B cell (primary cell): ENCODE measurements around the gene WDR6. TPM values are rescaled to one million over a fixed set of nuclear protein-coding genes. Genes with fewer than 3 reads are reported as not detected.

Source experiments
- ATAC-seq: fragments of 200-7000 bp; cut with Tn5 transposase; one replicate; pipeline ENCODE4 v1.10.0; 2021; ENCODE audit warnings: low read depth, mild to moderate bottlenecking, moderate number of reproducible peaks, moderate library complexity
- CTCF ChIA-PET: fragments of 350-600 bp; sonication (Branson Sonifier 250); formaldehyde crosslinking; loops from one replicate; lab custom pipeline; 2021; ENCODE audit warnings: antibody characterized with exemption, inconsistent platforms; lab: Charles Lee
- POLR2A ChIA-PET: fragments of 350-600 bp; sonication (Branson Sonifier 250); formaldehyde crosslinking; loops from one replicate; lab custom pipeline; 2021; ENCODE audit warnings: antibody characterized with exemption; lab: Charles Lee
- DNase-seq: peaks from one replicate; pipeline ENCODE4 v3.0.0; 2013
- H2AFZ ChIP-seq: 2 replicates; pipeline ENCODE4 v1.6.1; 2012; ENCODE audit warnings: mild to moderate bottlenecking, low read depth, low read length; ENCODE audit not compliant: insufficient read depth, poor library complexity, severe bottlenecking
- H3K27ac ChIP-seq, 2 donors: 1 replicate in 1 of 2; 2 replicates in 1 of 2; pipeline ENCODE4 v1.5.1; 2012 to 2013; ENCODE audit warnings: low read length in 2 of 2, mild to moderate bottlenecking in 2 of 2, moderate library complexity in 1 of 2
- H3K27me3 ChIP-seq, 4 experiments: fragments of 200-600 bp in 1 of 4; sonication (generic) in 1 of 4; replicated peaks in 1 of 4; 1 replicate in 2 of 4; 2 replicates in 2 of 4; pipeline versions ENCODE4 v1.6.1 to v1.7.0; 2013 to 2016; ENCODE audit warnings: low read length in 3 of 4, mild to moderate bottlenecking in 2 of 4, mixed read lengths in 1 of 4, moderate library complexity in 1 of 4; ENCODE audit not compliant: insufficient read depth in 4 of 4, control insufficient read depth in 3 of 4; ENCODE audit errors: control extremely low read depth in 1 of 4
- H3K36me3 ChIP-seq, 2 experiments: replicated peaks in 1 of 2; 1 replicate in 1 of 2; 2 replicates in 1 of 2; pipeline versions ENCODE4 v1.6.1 to v1.7.1; 2013; ENCODE audit warnings: low read length in 1 of 2; ENCODE audit not compliant: insufficient read depth in 2 of 2, control insufficient read depth in 1 of 2; ENCODE audit errors: control extremely low read depth in 1 of 2, extremely low read depth in 1 of 2
- H3K4me1 ChIP-seq, 2 donors: fragments of 200-600 bp in 1 of 2; sonication (generic) in 1 of 2; 1 replicate in 1 of 2; 2 replicates in 1 of 2; pipeline versions ENCODE4 v1.5.1 to v1.6.1; 2013 to 2017; ENCODE audit warnings: low read length in 2 of 2; ENCODE audit not compliant: control insufficient read depth in 2 of 2, insufficient read depth in 2 of 2
- H3K4me2 ChIP-seq: replicated peaks from 2 replicates; pipeline ENCODE3; 2012; ENCODE audit warnings: mild to moderate bottlenecking, low read depth, low read length; ENCODE audit not compliant: poor library complexity, severe bottlenecking
- H3K4me3 ChIP-seq, 5 experiments: fragments of 200-600 bp in 1 of 5; sonication (generic) in 1 of 5; 1 replicate in 3 of 5; 2 replicates in 2 of 5; pipeline versions ENCODE4 v1.5.1 to v1.7.0; 2011 to 2016; ENCODE audit warnings: low read length in 4 of 5, mild to moderate bottlenecking in 4 of 5, low read depth in 2 of 5, control low read depth in 1 of 5, moderate library complexity in 1 of 5; ENCODE audit not compliant: insufficient read depth in 1 of 5; ENCODE audit errors: control extremely low read depth in 1 of 5, extremely low read depth in 1 of 5
- H3K79me2 ChIP-seq: fragments of 200-600 bp; sonication (generic); one replicate; pipeline ENCODE4 v1.6.0; 2016; ENCODE audit warnings: low read length; ENCODE audit not compliant: control insufficient read depth, insufficient read depth
- H3K9ac ChIP-seq: fragments of 200-600 bp; sonication (generic); 2 replicates; pipeline ENCODE4 v1.6.1; 2017; ENCODE audit warnings: mild to moderate bottlenecking, low read length, moderate library complexity
- H3K9me3 ChIP-seq, 3 donors: one replicate each; pipeline versions ENCODE4 v1.6.1 to v1.7.1; 2013; ENCODE audit warnings: low read length in 2 of 3; ENCODE audit not compliant: control insufficient read depth in 2 of 3, insufficient read depth in 1 of 3; ENCODE audit errors: control extremely low read depth in 1 of 3
- H4K20me1 ChIP-seq: 2 replicates; pipeline ENCODE4 v1.6.0; 2012; ENCODE audit warnings: mild to moderate bottlenecking, low read length; ENCODE audit not compliant: insufficient read depth, control insufficient read depth, poor library complexity, severe bottlenecking
- H3K27ac Mint-ChIP-seq: one replicate; pipeline ENCODE4 v1.8.0; 2021; ENCODE audit warnings: mixed read lengths
- H3K27me3 Mint-ChIP-seq: one replicate; pipeline ENCODE4 v1.8.0; 2021; ENCODE audit warnings: mixed read lengths
- H3K4me1 Mint-ChIP-seq: one replicate; pipeline ENCODE4 v1.8.0; 2021; ENCODE audit warnings: mixed read lengths
- H3K4me3 Mint-ChIP-seq: one replicate; pipeline ENCODE4 v1.8.0; 2021; ENCODE audit warnings: mixed read lengths
- H3K9me3 Mint-ChIP-seq: one replicate; pipeline ENCODE4 v1.8.0; 2022; ENCODE audit warnings: mixed read lengths; ENCODE audit not compliant: insufficient read depth
- EZH2 ChIP-seq: IDR thresholded peaks from 2 replicates; pipeline ENCODE4 v1.6.1; 2012; ENCODE audit warnings: borderline replicate concordance, low read depth, mild to moderate bottlenecking, moderate library complexity, low read length; ENCODE audit not compliant: insufficient read depth, poor library complexity, severe bottlenecking
- WGBS: methylation state at CpG from one replicate; pipeline ENCODE4 v1.1.5; 2013; ENCODE audit warnings: missing lambda C conversion rate; ENCODE audit not compliant: insufficient coverage; 5-methylcytosine and 5-hydroxymethylcytosine counted together
- intact Hi-C: fragments of 100-400 bp; cut with micrococcal nuclease; formaldehyde crosslinking; loops from one replicate; pipeline ENCODE4 v1.10.0; 2022
- polyA plus RNA-seq: library from polyadenylated mRNA; depleted of rRNA; stranded (reverse); fragments of >200 nt; gene quantifications from 2 replicates; pipeline ENCODE4 v1.2.3, GENCODE V29; 2012
- total RNA-seq, 2 donors: library from RNA; stranded (reverse); fragments of 120-200 nt in 1 of 2; gene quantifications; 1 replicate in 1 of 2; 2 replicates in 1 of 2; pipeline versions ENCODE4 v1.2.3 to v1.2.4, GENCODE V29; 2013 to 2022
- TF ChIP-seq, protein P1 (sequence below): fragments of 200-600 bp; IDR thresholded peaks from one replicate; pipeline ENCODE4 v1.8.0; 2022; ENCODE audit warnings: antibody characterized with exemption, mild to moderate bottlenecking

The WDR6 gene
- total and polyA plus RNA-seq, 2 donors (not counting 1 experiment from before 2014, with no cell fraction given) = 287 to 317 TPM

- no peaks in the 10 kb centered on the region for H4K20me1 ChIP-seq
- WGBS = 100% methylated on average over 2 of the region's 2 CpGs
- no peak overlapping the region for H3K4me2 ChIP-seq
- peaks cover 18 to 70% of the 10 kb centered on the region in 2 experiments for H3K36me3 ChIP-seq
- intact Hi-C loops = no loop called here
- TF ChIP-seq, protein P1, sequence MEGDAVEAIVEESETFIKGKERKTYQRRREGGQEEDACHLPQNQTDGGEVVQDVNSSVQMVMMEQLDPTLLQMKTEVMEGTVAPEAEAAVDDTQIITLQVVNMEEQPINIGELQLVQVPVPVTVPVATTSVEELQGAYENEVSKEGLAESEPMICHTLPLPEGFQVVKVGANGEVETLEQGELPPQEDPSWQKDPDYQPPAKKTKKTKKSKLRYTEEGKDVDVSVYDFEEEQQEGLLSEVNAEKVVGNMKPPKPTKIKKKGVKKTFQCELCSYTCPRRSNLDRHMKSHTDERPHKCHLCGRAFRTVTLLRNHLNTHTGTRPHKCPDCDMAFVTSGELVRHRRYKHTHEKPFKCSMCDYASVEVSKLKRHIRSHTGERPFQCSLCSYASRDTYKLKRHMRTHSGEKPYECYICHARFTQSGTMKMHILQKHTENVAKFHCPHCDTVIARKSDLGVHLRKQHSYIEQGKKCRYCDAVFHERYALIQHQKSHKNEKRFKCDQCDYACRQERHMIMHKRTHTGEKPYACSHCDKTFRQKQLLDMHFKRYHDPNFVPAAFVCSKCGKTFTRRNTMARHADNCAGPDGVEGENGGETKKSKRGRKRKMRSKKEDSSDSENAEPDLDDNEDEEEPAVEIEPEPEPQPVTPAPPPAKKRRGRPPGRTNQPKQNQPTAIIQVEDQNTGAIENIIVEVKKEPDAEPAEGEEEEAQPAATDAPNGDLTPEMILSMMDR = no peak
- no peak for TF ChIP-seq EZH2
- ChIA-PET CTCF (no interaction called here), POLR2A (no interaction called here)
- Mint-ChIP-seq H3K27me3 (no peaks in the 10 kb centered on the region), H3K4me1 (peaks cover 4% of the 10 kb centered on the region), H3K9me3 (no peaks in the 10 kb centered on the region), H3K4me3 (no peak overlapping the region), H3K27ac (no peak overlapping the region)
- H3K79me2 ChIP-seq = peaks cover 22% of the 10 kb centered on the region
- H3K4me3 ChIP-seq = no peak overlapping the region
- H3K9me3 ChIP-seq = no peaks in the 10 kb centered on the region
- no peak overlapping the region for H2AFZ ChIP-seq
- H3K27me3 ChIP-seq = no peaks in the 10 kb centered on the region
- no peak overlapping the region for H3K9ac ChIP-seq
- H3K4me1 ChIP-seq = peaks cover under 1% of the 10 kb centered on the region in 2 donors
- DNase-seq = no peak
- ATAC-seq = no peak
- no peak overlapping the region for H3K27ac ChIP-seq
Measured at GRCh38 chr3:49034650-49035049, 27.5 kb downstream of the WDR6 start.

DNA sequence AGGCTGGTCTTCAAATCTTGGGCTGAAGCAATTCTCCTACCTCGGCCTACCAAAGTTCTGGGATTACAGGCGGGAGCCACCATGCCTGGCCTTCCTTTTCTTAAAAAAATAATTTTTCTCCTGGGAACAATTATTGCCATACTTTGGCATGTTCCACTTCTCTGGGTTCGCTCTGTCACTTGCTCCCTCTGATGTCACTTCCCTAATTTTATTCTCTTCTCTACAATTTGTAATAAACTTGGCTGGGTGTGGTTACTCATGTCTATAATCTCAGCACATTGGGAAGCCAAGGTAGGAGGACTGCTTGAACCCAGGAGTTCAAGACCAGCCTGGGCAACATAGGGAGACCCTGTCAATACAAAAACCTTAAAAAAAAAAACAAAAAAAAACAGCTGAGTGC is 28.1 kb downstream of the WDR6 start:
- H3K36me3 ChIP-seq = peaks cover 21 to 67% of the 10 kb centered on the region in 2 experiments
- H3K4me2 ChIP-seq = no peak overlapping the region
- Mint-ChIP-seq H3K27ac (no peak overlapping the region), H3K27me3 (no peaks in the 10 kb centered on the region), H3K9me3 (no peaks in the 10 kb centered on the region), H3K4me1 (peaks cover 2% of the 10 kb centered on the region), H3K4me3 (no peak overlapping the region)
- H2AFZ ChIP-seq = no peak overlapping the region
- no peaks in the 10 kb centered on the region for H3K4me1 ChIP-seq
- ChIA-PET POLR2A (no interaction called here), CTCF (no interaction called here)
- DNase-seq = no peak
- H3K9ac ChIP-seq = no peak overlapping the region
- no peak for ATAC-seq
- TF ChIP-seq, protein P1 = no peak
- TF ChIP-seq EZH2 = no peak
- intact Hi-C loops = no loop called here
- no peaks in the 10 kb centered on the region for H3K9me3 ChIP-seq
- no peaks in the 10 kb centered on the region for H3K27me3 ChIP-seq
- H3K4me3 ChIP-seq = no peak overlapping the region
- peaks cover 22% of the 10 kb centered on the region for H3K79me2 ChIP-seq
- no peaks in the 10 kb centered on the region for H4K20me1 ChIP-seq
- WGBS = 100% methylated on average over 2 of the region's 3 CpGs
- H3K27ac ChIP-seq = no peak overlapping the region
